Right lobe of liver (tissue), 4 donors: ENCODE measurements around the gene NDUFB5.

Experiments
- POLR2A ChIP-seq: fragments of 450-650 bp; IDR thresholded peaks from one replicate; pipeline ENCODE4 v1.6.1; 2017; ENCODE audit warnings: antibody characterized with exemption, mild to moderate bottlenecking
- TF ChIP-seq, protein P1 (sequence below), 4 donors: fragments of 200-600 bp in 3 of 4; fragments of 450-650 bp in 1 of 4; IDR thresholded peaks; one replicate each; pipeline versions ENCODE4 v1.5.1 to v1.8.0; 2016 to 2022; ENCODE audit warnings: antibody characterized with exemption in 4 of 4, mild to moderate bottlenecking in 2 of 4
- donor health status: DM: no; HTN: no; CAD: no.
- donor health status: DM: no; HTN: no; CAD: no.
- donor health status: DM: no; HTN: yes; CAD: no.

DNA sequence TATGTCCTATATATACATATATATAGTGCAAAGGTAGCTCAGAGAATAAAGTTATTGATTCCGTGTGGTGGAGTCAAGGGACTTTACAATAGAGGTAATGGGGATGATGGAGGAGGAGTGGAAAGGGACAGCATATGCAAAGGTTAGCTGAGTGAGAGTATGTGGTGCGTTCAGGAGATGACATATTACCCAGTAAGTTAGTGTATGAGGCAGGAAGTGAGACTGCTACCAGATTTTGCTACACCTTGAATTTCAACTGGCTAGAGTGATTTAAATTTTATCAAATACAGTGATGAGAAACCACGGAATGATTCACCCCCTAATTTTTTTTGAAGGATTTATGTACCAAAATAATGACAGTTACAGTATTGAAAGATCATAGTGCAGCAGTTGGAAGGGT lies 39.1 kb upstream of the NDUFB5 start:
- no peak for TF ChIP-seq POLR2A
- TF ChIP-seq, protein P1, sequence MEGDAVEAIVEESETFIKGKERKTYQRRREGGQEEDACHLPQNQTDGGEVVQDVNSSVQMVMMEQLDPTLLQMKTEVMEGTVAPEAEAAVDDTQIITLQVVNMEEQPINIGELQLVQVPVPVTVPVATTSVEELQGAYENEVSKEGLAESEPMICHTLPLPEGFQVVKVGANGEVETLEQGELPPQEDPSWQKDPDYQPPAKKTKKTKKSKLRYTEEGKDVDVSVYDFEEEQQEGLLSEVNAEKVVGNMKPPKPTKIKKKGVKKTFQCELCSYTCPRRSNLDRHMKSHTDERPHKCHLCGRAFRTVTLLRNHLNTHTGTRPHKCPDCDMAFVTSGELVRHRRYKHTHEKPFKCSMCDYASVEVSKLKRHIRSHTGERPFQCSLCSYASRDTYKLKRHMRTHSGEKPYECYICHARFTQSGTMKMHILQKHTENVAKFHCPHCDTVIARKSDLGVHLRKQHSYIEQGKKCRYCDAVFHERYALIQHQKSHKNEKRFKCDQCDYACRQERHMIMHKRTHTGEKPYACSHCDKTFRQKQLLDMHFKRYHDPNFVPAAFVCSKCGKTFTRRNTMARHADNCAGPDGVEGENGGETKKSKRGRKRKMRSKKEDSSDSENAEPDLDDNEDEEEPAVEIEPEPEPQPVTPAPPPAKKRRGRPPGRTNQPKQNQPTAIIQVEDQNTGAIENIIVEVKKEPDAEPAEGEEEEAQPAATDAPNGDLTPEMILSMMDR (IDR thresholded peaks at IDR 0.05) = no peak
